ENCODE measurements around the gene PATJ. TPM values are rescaled to one million over a fixed set of nuclear protein-coding genes. Genes with fewer than 3 reads are reported as not detected.

The PATJ gene
- total and polyA plus RNA-seq, 7 experiments from 2014 or later = 13.4 to 64.5 (median 33.3) TPM

DNA sequence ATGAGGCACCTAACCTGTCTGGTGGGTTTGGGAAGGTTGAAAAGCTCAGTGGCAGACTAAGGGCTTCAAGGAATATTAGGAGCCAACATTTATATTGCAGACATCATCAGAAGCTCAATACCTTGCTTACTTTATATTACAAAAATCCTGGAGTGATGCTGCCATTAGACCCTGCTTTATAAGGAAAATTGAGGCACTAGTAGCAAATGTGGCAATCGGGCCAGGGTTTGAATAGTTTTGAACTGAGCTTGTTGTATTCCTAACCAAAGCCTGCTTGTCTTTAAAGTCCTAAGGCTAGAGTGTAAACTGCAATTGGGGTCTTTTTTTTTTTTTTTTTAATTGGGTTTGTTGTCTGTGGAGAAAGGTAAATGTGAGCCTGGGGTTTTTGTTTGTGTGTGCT is 466.7 kb downstream of the PATJ start:
- no peaks in the 10 kb centered on the region for H3K27me3 ChIP-seq (ENCODE audit: control insufficient read depth in 2 of 2, insufficient read depth in 2 of 2, low read length in 2 of 2)
- Mint-ChIP-seq H3K27me3 (peaks cover 0 to 11% (median 5%) of the 10 kb centered on the region in 5 donors), H3K27ac (no peak overlapping the region), H3K36me3 (peaks cover 0 to 21% (median 11%) of the 10 kb centered on the region in 5 donors), H3K4me1 (peaks cover 0 to 8% (median 0%) of the 10 kb centered on the region in 7 donors), H3K9me3 (peaks cover 7 to 41% (median 21%) of the 10 kb centered on the region in 11 donors), H3K4me3 (no peak overlapping the region)
- DNase-seq (no peak), ATAC-seq (no peak)
- H3K27ac ChIP-seq (ENCODE audit: low read depth, low read length) = no peak overlapping the region
- no peaks in the 10 kb centered on the region for H3K36me3 ChIP-seq (ENCODE audit: control insufficient read depth in 2 of 3, insufficient read depth in 3 of 3, low read length in 3 of 3)
- intact Hi-C loops (cut with micrococcal nuclease) = no loop called here
- CTCF ChIA-PET = interaction anchor here (0.6 kb wide), 1 partner anchor 532 kb away, joined by 3 read pairs; no protein-coding TSS in a partner anchor
- POLR2A ChIA-PET = no interaction called here
- H3K9me3 ChIP-seq (ENCODE audit: control insufficient read depth in 2 of 3, low read length in 3 of 3) = peaks cover 0 to 6% (median 0%) of the 10 kb centered on the region in 3 experiments
- H3K4me3 ChIP-seq (ENCODE audit: low read length) = no peak overlapping the region
- no peaks in the 10 kb centered on the region for H3K4me1 ChIP-seq (ENCODE audit: control insufficient read depth in 2 of 2, insufficient read depth in 2 of 2, low read length in 2 of 2)

DNA sequence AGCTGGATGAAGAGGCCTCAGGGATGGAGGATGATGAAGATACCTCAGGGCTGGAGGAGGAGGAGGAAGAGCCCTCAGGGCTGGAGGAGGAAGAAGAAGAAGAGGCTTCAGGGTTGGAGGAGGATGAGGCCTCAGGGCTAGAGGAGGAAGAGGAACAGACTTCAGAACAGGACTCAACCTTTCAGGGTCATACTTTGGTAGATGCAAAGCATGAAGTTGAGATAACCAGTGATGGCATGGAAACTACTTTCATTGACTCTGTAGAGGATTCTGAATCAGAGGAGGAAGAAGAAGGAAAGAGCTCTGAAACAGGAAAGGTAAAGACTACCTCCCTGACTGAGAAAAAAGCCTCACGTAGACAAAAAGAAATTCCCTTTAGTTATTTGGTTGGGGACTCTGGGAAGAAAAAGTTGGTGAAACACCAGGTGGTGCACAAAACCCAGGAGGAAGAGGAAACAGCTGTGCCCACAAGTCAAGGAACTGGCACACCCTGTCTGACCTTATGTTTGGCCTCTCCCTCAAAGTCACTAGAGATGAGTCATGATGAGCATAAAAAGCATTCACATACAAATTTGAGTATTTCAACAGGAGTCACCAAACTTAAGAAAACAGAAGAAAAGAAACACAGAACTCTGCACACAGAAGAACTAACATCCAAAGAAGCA is 467.8 kb downstream of the PATJ start:
- CTCF ChIA-PET = no interaction called here
- H3K4me3 Mint-ChIP-seq = no peak overlapping the region
- Histone ChIP-seq H3K36me3 (ENCODE audit: control insufficient read depth in 2 of 3, insufficient read depth in 3 of 3, low read length in 3 of 3) (no peaks in the 10 kb centered on the region), H3K27ac (ENCODE audit: low read depth, low read length) (no peak overlapping the region), H3K4me3 (ENCODE audit: low read length) (no peak overlapping the region), H3K9me3 (ENCODE audit: control insufficient read depth in 2 of 3, low read length in 3 of 3) (peaks cover 0 to 6% (median 0%) of the 10 kb centered on the region in 3 experiments), H3K27me3 (ENCODE audit: control insufficient read depth in 2 of 2, insufficient read depth in 2 of 2, low read length in 2 of 2) (no peaks in the 10 kb centered on the region), H3K4me1 (ENCODE audit: control insufficient read depth in 2 of 2, insufficient read depth in 2 of 2, low read length in 2 of 2) (no peaks in the 10 kb centered on the region)
- peaks cover 7 to 41% (median 21%) of the 10 kb centered on the region in 11 donors for H3K9me3 Mint-ChIP-seq
- POLR2A ChIA-PET = no interaction called here
- H3K27me3 Mint-ChIP-seq = peaks cover 0 to 11% (median 5%) of the 10 kb centered on the region in 5 donors
- peaks cover 0 to 21% (median 11%) of the 10 kb centered on the region in 5 donors for H3K36me3 Mint-ChIP-seq
- peaks cover 0 to 8% (median 0%) of the 10 kb centered on the region in 7 donors for H3K4me1 Mint-ChIP-seq
- intact Hi-C loops (cut with micrococcal nuclease) = no loop called here
- DNase-seq (no peak), ATAC-seq (peak; percentile 54)
- no peak overlapping the region for H3K27ac Mint-ChIP-seq

GRCh38 chr1:62210960-62211359 is 468.7 kb downstream of the PATJ start:
- H3K27me3 ChIP-seq (ENCODE audit: control insufficient read depth in 2 of 2, insufficient read depth in 2 of 2, low read length in 2 of 2) = no peaks in the 10 kb centered on the region

DNA sequence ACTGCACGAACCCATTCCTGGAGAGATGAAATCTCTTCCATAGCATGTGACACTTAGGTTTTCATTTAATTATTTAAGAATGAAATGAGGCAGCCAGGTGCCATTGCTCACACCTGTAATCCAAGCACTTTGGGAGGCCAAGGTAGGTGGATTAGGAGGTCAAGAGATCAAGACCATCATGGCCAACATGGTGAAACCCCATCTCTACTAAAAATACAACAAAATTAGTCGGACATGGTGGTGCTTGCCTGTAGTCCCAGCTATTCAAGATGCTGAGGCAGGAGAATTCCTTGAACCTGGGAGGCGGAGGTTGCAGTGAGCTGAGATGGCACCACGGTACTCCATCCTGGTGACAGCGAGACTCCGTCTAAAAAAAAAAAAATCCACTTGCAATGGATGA is 470.1 kb downstream of the PATJ start:
- no peaks in the 10 kb centered on the region for H3K27me3 Mint-ChIP-seq
- DNase-seq (no peak), ATAC-seq (no peak)
- Histone ChIP-seq H3K36me3 (ENCODE audit: control insufficient read depth in 2 of 3, insufficient read depth in 3 of 3, low read length in 3 of 3) (no peaks in the 10 kb centered on the region), H3K4me3 (ENCODE audit: low read length) (no peak overlapping the region), H3K4me1 (ENCODE audit: control insufficient read depth in 2 of 2, insufficient read depth in 2 of 2, low read length in 2 of 2) (no peaks in the 10 kb centered on the region), H3K27me3 (ENCODE audit: control insufficient read depth in 2 of 2, insufficient read depth in 2 of 2, low read length in 2 of 2) (no peaks in the 10 kb centered on the region), H3K27ac (ENCODE audit: low read depth, low read length) (no peak overlapping the region), H3K9me3 (ENCODE audit: control insufficient read depth in 2 of 3, low read length in 3 of 3) (peaks cover 0 to 6% (median 0%) of the 10 kb centered on the region in 3 experiments)
- no peak overlapping the region for H3K4me3 Mint-ChIP-seq
- H3K4me1 Mint-ChIP-seq = peaks cover 0 to 8% (median 0%) of the 10 kb centered on the region in 7 donors
- H3K36me3 Mint-ChIP-seq = peaks cover 0 to 14% (median 8%) of the 10 kb centered on the region in 5 donors
- intact Hi-C loops (cut with micrococcal nuclease) = no loop called here
- H3K27ac Mint-ChIP-seq = no peak overlapping the region
- ChIA-PET CTCF (no interaction called here), POLR2A (no interaction called here)
- peaks cover 7 to 33% (median 17%) of the 10 kb centered on the region in 11 donors for H3K9me3 Mint-ChIP-seq

More at GRCh38 chr1:62210960-62211359, 468.7 kb downstream of the PATJ start:
- Histone ChIP-seq H3K4me1 (ENCODE audit: control insufficient read depth in 2 of 2, insufficient read depth in 2 of 2, low read length in 2 of 2) (no peaks in the 10 kb centered on the region), H3K36me3 (ENCODE audit: control insufficient read depth in 2 of 3, insufficient read depth in 3 of 3, low read length in 3 of 3) (no peaks in the 10 kb centered on the region), H3K9me3 (ENCODE audit: control insufficient read depth in 2 of 3, low read length in 3 of 3) (peaks cover 0 to 6% (median 0%) of the 10 kb centered on the region in 3 experiments), H3K4me3 (ENCODE audit: low read length) (no peak overlapping the region), H3K27ac (ENCODE audit: low read depth, low read length) (no peak overlapping the region)
- CTCF ChIA-PET = no interaction called here
- peaks cover 0 to 11% (median 5%) of the 10 kb centered on the region in 5 donors for H3K27me3 Mint-ChIP-seq
- peaks cover 0 to 21% (median 11%) of the 10 kb centered on the region in 5 donors for H3K36me3 Mint-ChIP-seq
- DNase-seq (no peak), ATAC-seq (no peak)
- intact Hi-C loops (cut with micrococcal nuclease) = no loop called here
- peaks cover 7 to 41% (median 21%) of the 10 kb centered on the region in 11 donors for H3K9me3 Mint-ChIP-seq
- peaks cover 0 to 8% (median 0%) of the 10 kb centered on the region in 7 donors for H3K4me1 Mint-ChIP-seq
- H3K27ac Mint-ChIP-seq = no peak overlapping the region
- POLR2A ChIA-PET = no interaction called here
- no peak overlapping the region for H3K4me3 Mint-ChIP-seq

DNA sequence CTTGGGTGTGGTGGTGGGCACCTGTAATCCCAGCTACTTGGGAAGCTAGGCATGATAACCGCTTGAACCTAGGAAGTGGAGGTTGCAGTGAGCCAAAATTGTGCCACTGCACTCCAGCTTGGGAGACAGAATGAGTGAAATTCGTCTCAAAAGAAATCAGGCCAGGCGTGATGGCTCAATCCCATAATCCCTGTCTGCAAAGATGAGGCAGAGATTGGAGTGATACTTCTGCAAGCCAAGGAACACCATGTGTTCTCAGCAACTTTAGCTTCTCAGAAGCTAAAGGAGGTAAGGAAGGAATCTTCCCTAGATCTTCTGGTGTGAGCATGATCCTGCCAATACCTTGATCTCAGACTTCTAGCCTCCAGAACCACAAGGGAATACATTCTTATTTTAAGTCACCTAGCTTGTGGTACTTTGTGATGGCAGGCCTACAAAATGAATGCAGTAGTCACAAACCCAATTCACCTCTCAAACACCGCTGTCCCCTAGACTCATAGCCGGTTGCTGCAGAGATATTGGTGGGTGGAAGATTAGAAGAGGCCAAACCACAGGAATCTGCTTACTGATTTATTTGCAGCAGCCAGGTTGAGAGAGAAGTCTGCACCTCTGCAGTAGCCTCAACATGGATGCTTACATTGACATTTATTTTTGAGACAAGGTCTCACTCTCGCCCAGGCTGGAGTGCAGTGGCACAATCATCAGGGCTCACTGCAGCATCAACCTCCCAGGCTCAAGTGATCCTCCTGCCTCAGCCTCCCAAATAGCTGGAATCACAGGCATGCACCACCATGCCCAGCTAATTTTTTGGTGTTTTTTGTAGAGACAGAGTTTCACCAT is 471.0 kb downstream of the PATJ start:
- ChIA-PET CTCF (no interaction called here), POLR2A (no interaction called here)
- peaks cover 7 to 32% (median 17%) of the 10 kb centered on the region in 11 donors for H3K9me3 Mint-ChIP-seq
- Histone ChIP-seq H3K27me3 (ENCODE audit: control insufficient read depth in 2 of 2, insufficient read depth in 2 of 2, low read length in 2 of 2) (no peaks in the 10 kb centered on the region), H3K36me3 (ENCODE audit: control insufficient read depth in 2 of 3, insufficient read depth in 3 of 3, low read length in 3 of 3) (no peaks in the 10 kb centered on the region), H3K4me1 (ENCODE audit: control insufficient read depth in 2 of 2, insufficient read depth in 2 of 2, low read length in 2 of 2) (no peaks in the 10 kb centered on the region), H3K4me3 (ENCODE audit: low read length) (no peak overlapping the region), H3K9me3 (ENCODE audit: control insufficient read depth in 2 of 3, low read length in 3 of 3) (peaks cover 0 to 6% (median 0%) of the 10 kb centered on the region in 3 experiments), H3K27ac (ENCODE audit: low read depth, low read length) (no peak overlapping the region)
- no peaks in the 10 kb centered on the region for H3K27me3 Mint-ChIP-seq
- no peak for ATAC-seq
- peaks cover 0 to 14% (median 8%) of the 10 kb centered on the region in 5 donors for H3K36me3 Mint-ChIP-seq
- peaks cover 0 to 8% (median 0%) of the 10 kb centered on the region in 7 donors for H3K4me1 Mint-ChIP-seq
- intact Hi-C loops (cut with micrococcal nuclease) = no loop called here
- no peak for DNase-seq
- H3K4me3 Mint-ChIP-seq = no peak overlapping the region
- no peak overlapping the region for H3K27ac Mint-ChIP-seq

GRCh38 chr1:62218604-62219003 is 476.3 kb downstream of the PATJ start:
- Mint-ChIP-seq H3K27ac (no peak overlapping the region), H3K4me3 (no peak overlapping the region), H3K4me1 (no peaks in the 10 kb centered on the region), H3K9me3 (peaks cover 0 to 4% (median 0%) of the 10 kb centered on the region in 11 donors), H3K27me3 (no peaks in the 10 kb centered on the region), H3K36me3 (no peaks in the 10 kb centered on the region)
- Histone ChIP-seq H3K4me1 (ENCODE audit: control insufficient read depth in 2 of 2, insufficient read depth in 2 of 2, low read length in 2 of 2) (no peaks in the 10 kb centered on the region), H3K27ac (ENCODE audit: low read depth, low read length) (no peak overlapping the region), H3K27me3 (ENCODE audit: control insufficient read depth in 2 of 2, insufficient read depth in 2 of 2, low read length in 2 of 2) (no peaks in the 10 kb centered on the region), H3K36me3 (ENCODE audit: control insufficient read depth in 2 of 3, insufficient read depth in 3 of 3, low read length in 3 of 3) (no peaks in the 10 kb centered on the region), H3K4me3 (ENCODE audit: low read length) (no peak overlapping the region), H3K9me3 (ENCODE audit: control insufficient read depth in 2 of 3, low read length in 3 of 3) (no peaks in the 10 kb centered on the region)
- no peak for ATAC-seq
- ChIA-PET CTCF (no interaction called here), POLR2A (no interaction called here)
- intact Hi-C loops (cut with micrococcal nuclease) = no loop called here
- no peak for DNase-seq

All from naive thymus-derived CD4-positive, alpha-beta T cell (primary cell).